OCI-LY3 (cell line): ENCODE results near the gene AKAP3.

ENCODE experiments used
- CTCF ChIP-seq: fragments of 200-600, 300-600 bp; sonication (generic); IDR thresholded peaks from 2 replicates; pipeline ENCODE4 v1.5.1; 2014; ENCODE audit warnings: antibody characterized with exemption, low read length, low read depth
- EZH2phosphoT487 ChIP-seq: fragments of 200-600 bp; shearing (Covaris generic); IDR thresholded peaks from 2 replicates; pipeline ENCODE4 v1.6.1; 2018; ENCODE audit warnings: antibody characterized with exemption, mixed run types, low read depth

- TF ChIP-seq CTCF: no peak
- no peak for TF ChIP-seq EZH2phosphoT487
Observed at GRCh38 chr12:4645023-4645422, 3.8 kb downstream of the AKAP3 start.
